ENCODE data around the gene XAF1. TPM values are rescaled to one million over a fixed set of nuclear protein-coding genes. Genes with fewer than 3 reads are reported as not detected.

The XAF1 gene
- total RNA-seq, 2 experiments from 2014 or later: 24.9 to 26.2 TPM

DNA sequence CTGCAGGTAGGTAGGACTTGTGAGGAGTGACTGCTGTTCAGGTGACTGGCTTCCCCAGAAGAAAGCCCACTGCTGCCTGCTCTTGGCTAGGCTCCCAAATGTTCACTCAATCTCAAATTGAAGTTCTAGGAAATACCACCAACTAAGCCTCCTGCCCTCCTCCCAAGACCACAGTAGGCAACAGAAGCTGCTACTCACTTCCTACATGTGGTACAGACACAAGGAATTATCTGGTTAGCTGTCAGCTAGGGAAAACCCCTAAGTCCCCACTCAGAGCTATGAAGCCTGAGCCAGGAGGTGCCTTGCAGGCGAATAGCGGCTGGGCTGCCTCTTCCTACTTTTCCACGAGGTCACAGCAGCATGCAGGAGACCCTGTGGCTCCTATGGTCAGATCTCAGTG, 25.0 kb downstream of the XAF1 start:
- H3K36me3 ChIP-seq (ENCODE audit: insufficient read depth, low read length): no peaks in the 10 kb centered on the region
- H3K4me1 Mint-ChIP-seq (ENCODE audit: low read depth): peaks cover 10% of the 10 kb centered on the region
- peaks cover 47% of the 10 kb centered on the region for H3K27me3 Mint-ChIP-seq
- no peak overlapping the region for H3K4me3 Mint-ChIP-seq
- no peak overlapping the region for H3K4me3 ChIP-seq (ENCODE audit: low read length)
- DNase-seq (no peak), ATAC-seq (ENCODE audit: poor library complexity) (no peak)
- ChIA-PET POLR2A (no interaction called here), CTCF (no interaction called here)
- no peak overlapping the region for H3K27ac Mint-ChIP-seq
- no peak overlapping the region for H3K27ac ChIP-seq (ENCODE audit: low read depth in 1 of 2, low read length in 2 of 2)
- TF ChIP-seq, protein P1, sequence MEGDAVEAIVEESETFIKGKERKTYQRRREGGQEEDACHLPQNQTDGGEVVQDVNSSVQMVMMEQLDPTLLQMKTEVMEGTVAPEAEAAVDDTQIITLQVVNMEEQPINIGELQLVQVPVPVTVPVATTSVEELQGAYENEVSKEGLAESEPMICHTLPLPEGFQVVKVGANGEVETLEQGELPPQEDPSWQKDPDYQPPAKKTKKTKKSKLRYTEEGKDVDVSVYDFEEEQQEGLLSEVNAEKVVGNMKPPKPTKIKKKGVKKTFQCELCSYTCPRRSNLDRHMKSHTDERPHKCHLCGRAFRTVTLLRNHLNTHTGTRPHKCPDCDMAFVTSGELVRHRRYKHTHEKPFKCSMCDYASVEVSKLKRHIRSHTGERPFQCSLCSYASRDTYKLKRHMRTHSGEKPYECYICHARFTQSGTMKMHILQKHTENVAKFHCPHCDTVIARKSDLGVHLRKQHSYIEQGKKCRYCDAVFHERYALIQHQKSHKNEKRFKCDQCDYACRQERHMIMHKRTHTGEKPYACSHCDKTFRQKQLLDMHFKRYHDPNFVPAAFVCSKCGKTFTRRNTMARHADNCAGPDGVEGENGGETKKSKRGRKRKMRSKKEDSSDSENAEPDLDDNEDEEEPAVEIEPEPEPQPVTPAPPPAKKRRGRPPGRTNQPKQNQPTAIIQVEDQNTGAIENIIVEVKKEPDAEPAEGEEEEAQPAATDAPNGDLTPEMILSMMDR (IDR thresholded peaks at IDR 0.05): no peak
- peaks cover 34% of the 10 kb centered on the region for H3K9me3 Mint-ChIP-seq
- H3K27me3 ChIP-seq (ENCODE audit: control insufficient read depth in 1 of 2, insufficient read depth in 2 of 2, low read length in 2 of 2): peaks cover 23 to 29% of the 10 kb centered on the region in 2 experiments
- H3K9me3 ChIP-seq (ENCODE audit: control insufficient read depth in 1 of 2, insufficient read depth in 1 of 2, low read length in 2 of 2): peaks cover 6 to 12% of the 10 kb centered on the region in 2 experiments
- peaks cover 22% of the 10 kb centered on the region for H3K36me3 Mint-ChIP-seq (ENCODE audit: low read depth)
- intact Hi-C loops (cut with DNase I, micrococcal nuclease): no loop called here
- peaks cover 3% of the 10 kb centered on the region for H3K4me1 ChIP-seq (ENCODE audit: insufficient read depth, low read length)

DNA sequence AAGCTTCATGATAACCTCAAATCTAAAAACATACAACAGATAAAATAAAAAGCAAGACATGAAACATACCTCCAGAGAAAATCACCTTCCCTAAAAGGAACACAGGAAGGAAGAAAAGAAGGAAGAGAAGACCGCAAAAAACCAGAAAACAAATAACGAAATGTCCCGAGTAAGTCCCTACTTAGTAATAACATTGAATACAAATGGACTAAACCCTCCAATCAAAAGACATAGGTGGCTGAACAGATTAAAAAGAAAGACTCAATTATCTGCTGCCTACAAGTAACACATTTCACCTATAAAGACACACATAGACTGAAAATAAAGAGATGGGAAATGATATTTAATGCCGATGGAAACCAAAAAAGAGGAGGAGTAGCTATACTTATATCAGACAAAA, 26.4 kb downstream of the XAF1 start:
- H3K27me3 Mint-ChIP-seq: peaks cover 48% of the 10 kb centered on the region
- no peak for ATAC-seq (ENCODE audit: poor library complexity)
- H3K36me3 Mint-ChIP-seq (ENCODE audit: low read depth): peaks cover 12% of the 10 kb centered on the region
- H3K4me1 Mint-ChIP-seq (ENCODE audit: low read depth): peaks cover 13% of the 10 kb centered on the region
- no peak overlapping the region for H3K4me3 Mint-ChIP-seq
- ChIA-PET POLR2A (no interaction called here), CTCF (no interaction called here)
- intact Hi-C loops (cut with DNase I, micrococcal nuclease): no loop called here
- no peaks in the 10 kb centered on the region for H3K36me3 ChIP-seq (ENCODE audit: insufficient read depth, low read length)
- H3K27me3 ChIP-seq (ENCODE audit: control insufficient read depth in 1 of 2, insufficient read depth in 2 of 2, low read length in 2 of 2): peaks cover 23 to 27% of the 10 kb centered on the region in 2 experiments
- H3K4me3 ChIP-seq (ENCODE audit: low read length): no peak overlapping the region
- no peak for DNase-seq
- peaks cover 6 to 7% of the 10 kb centered on the region in 2 experiments for H3K9me3 ChIP-seq (ENCODE audit: control insufficient read depth in 1 of 2, insufficient read depth in 1 of 2, low read length in 2 of 2)
- no peaks in the 10 kb centered on the region for H3K4me1 ChIP-seq (ENCODE audit: insufficient read depth, low read length)
- H3K27ac Mint-ChIP-seq: no peak overlapping the region
- H3K27ac ChIP-seq (ENCODE audit: low read depth in 1 of 2, low read length in 2 of 2): no peak overlapping the region
- peaks cover 34% of the 10 kb centered on the region for H3K9me3 Mint-ChIP-seq
- TF ChIP-seq, protein P1 (IDR thresholded peaks at IDR 0.05): no peak

DNA sequence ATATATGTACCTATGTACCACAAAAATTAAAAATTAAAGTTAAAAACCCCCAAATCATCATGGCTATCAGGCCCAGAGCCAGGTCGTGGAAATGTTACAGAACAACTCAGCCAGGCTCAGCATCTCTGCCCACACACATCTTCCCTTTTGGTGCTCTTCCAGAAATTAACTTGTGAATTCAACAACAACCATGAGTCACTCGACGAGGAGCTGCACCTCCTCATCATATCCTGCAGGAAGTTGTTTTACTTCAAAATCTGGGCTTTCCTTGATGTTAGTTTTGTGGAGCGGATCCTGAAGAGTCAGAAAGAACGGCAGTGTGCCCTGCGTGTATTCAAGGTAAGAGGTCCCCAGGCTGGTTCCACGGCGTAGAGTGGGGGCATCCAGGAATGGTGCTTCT, 30.8 kb downstream of the XAF1 start:
- POLR2A ChIA-PET: no interaction called here
- TF ChIP-seq, protein P1 (IDR thresholded peaks at IDR 0.05): no peak
- no peaks in the 10 kb centered on the region for H3K4me1 ChIP-seq (ENCODE audit: insufficient read depth, low read length)
- H3K36me3 ChIP-seq (ENCODE audit: insufficient read depth, low read length): no peaks in the 10 kb centered on the region
- CTCF ChIA-PET: no interaction called here
- H3K4me1 Mint-ChIP-seq (ENCODE audit: low read depth): peaks cover 13% of the 10 kb centered on the region
- ATAC-seq (ENCODE audit: poor library complexity) (no peak), DNase-seq (no peak)
- intact Hi-C loops (cut with DNase I, micrococcal nuclease): loop anchor here in 1 of 2 experiments (5.0 kb wide), 1 partner anchor 49 kb away; no protein-coding TSS in a partner anchor
- H3K9me3 Mint-ChIP-seq: peaks cover 27% of the 10 kb centered on the region
- H3K4me3 Mint-ChIP-seq: no peak overlapping the region
- H3K36me3 Mint-ChIP-seq (ENCODE audit: low read depth): peaks cover 2% of the 10 kb centered on the region
- peaks cover 10 to 31% of the 10 kb centered on the region in 2 experiments for H3K27me3 ChIP-seq (ENCODE audit: control insufficient read depth in 1 of 2, insufficient read depth in 2 of 2, low read length in 2 of 2)
- H3K4me3 ChIP-seq (ENCODE audit: low read length): no peak overlapping the region
- no peak overlapping the region for H3K27ac Mint-ChIP-seq
- no peak overlapping the region for H3K27ac ChIP-seq (ENCODE audit: low read depth in 1 of 2, low read length in 2 of 2)
- peaks cover 65% of the 10 kb centered on the region for H3K27me3 Mint-ChIP-seq
- peaks cover 0 to 6% of the 10 kb centered on the region in 2 experiments for H3K9me3 ChIP-seq (ENCODE audit: control insufficient read depth in 1 of 2, insufficient read depth in 1 of 2, low read length in 2 of 2)
